Measurements from ENCODE around the gene NUP93. TPM values are rescaled to one million over a fixed set of nuclear protein-coding genes. Genes with fewer than 3 reads are reported as not detected.
A peak's percentile ranks its signal among the peaks of the same experiment; 100 is the strongest.

NUP93 gene
- total and polyA plus RNA-seq, 2 donors from 2014 or later: 34.8 to 48.8 TPM

DNA sequence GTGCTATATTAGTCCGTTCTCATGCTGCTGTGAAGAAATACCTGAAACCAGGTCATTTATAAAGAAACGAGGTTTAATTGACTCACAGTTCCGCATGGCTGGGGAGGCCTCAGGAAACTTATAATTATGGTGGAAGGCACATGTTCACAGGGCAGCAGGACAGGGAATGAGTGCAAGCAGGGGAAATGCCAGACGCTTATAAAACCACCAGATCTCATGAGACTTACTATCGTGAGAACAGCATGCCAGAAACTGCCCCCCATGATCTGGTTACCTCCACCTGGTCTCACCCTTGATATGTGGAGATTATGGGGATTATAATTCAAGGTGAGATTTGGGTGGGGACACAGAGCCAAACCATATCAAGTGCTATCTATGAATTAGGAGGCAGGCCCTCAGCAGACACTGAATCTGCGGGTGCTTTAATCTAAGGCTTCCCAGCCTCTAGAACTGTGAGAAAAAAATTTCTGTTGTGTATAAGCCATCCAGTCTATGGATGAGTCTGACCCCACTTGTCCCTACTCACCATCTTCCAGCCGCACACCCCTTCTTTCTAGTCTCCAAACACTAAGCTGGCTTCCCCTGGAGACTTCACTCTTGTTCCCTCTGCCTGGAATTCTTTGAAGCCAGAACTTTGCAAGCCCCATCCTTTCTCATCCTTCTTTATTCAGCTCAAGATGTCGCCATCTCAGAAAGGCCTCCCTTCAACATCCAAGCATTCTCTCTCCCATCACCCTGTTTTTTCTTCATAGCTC lies 772 bp upstream of the NUP93 start:
- intact Hi-C loops (cut with DNase I): no loop called here
- H3K27me3 ChIP-seq (ENCODE audit: control insufficient read depth, insufficient read depth, low read length): no peaks in the 10 kb centered on the region
- H3K36me3 ChIP-seq (ENCODE audit: control insufficient read depth in 2 of 3, insufficient read depth in 3 of 3, low read length in 3 of 3): no peaks in the 10 kb centered on the region
- peak overlapping the region; percentile 16 to 80 for H3K27ac ChIP-seq (ENCODE audit: low read depth in 2 of 2, low read length in 2 of 2)
- FAIRE-seq (no peak), DNase-seq (peak in 1 of 5 donors; percentile 16)
- no peaks in the 10 kb centered on the region for H3K9me3 ChIP-seq (ENCODE audit: control insufficient read depth in 2 of 3, insufficient read depth in 1 of 3, low read length in 3 of 3)
- peak overlapping the region; percentile 33 to 93 (median 73) for H3K9ac ChIP-seq (ENCODE audit: low read length in 3 of 3)
- peaks cover 3 to 12% (median 6%) of the 10 kb centered on the region in 3 donors for H3K4me1 ChIP-seq (ENCODE audit: control insufficient read depth in 2 of 3, insufficient read depth in 2 of 3, low read depth in 1 of 3, low read length in 3 of 3)
- no peak for TF ChIP-seq CTCF (IDR thresholded peaks at IDR 0.05; ENCODE audit: borderline replicate concordance, extremely low read depth, insufficient read depth)
- peak overlapping the region; percentile 70 to 88 (median 75) for H3K4me3 ChIP-seq (ENCODE audit: low read length in 3 of 3)

DNA sequence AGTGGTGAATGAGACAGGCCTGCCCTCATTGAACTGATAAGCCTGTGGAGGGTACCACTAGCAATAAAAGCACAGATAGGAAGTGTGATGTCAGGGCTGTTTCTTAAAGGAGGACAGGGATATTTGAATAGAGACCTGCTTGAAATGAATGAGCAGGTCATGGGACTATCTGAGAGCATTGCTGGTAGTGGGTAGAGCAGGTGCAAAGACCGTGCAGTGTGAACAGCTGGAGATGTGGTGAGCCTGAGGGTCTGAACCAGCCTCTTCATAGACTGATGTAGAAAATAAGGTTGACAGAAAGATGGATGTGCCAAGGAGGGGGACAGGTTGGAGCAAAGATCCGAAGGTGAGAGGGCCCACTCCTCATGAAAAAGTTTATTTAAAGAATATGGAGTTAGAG lies 2.4 kb downstream of the NUP93 start:
- FAIRE-seq: no peak
- DNase-seq: no peak
- Histone ChIP-seq H3K9ac (ENCODE audit: low read length in 3 of 3) (no peak overlapping the region), H3K27ac (ENCODE audit: low read depth in 2 of 2, low read length in 2 of 2) (no peak overlapping the region), H3K9me3 (ENCODE audit: control insufficient read depth in 2 of 3, insufficient read depth in 1 of 3, low read length in 3 of 3) (no peaks in the 10 kb centered on the region), H3K36me3 (ENCODE audit: control insufficient read depth in 2 of 3, insufficient read depth in 3 of 3, low read length in 3 of 3) (no peaks in the 10 kb centered on the region), H3K27me3 (ENCODE audit: control insufficient read depth, insufficient read depth, low read length) (no peaks in the 10 kb centered on the region), H3K4me3 (ENCODE audit: low read length in 3 of 3) (no peak overlapping the region), H3K4me1 (ENCODE audit: control insufficient read depth in 2 of 3, insufficient read depth in 2 of 3, low read depth in 1 of 3, low read length in 3 of 3) (peaks cover 3 to 12% (median 6%) of the 10 kb centered on the region in 3 donors)
- intact Hi-C loops (cut with DNase I): no loop called here
- no peak for TF ChIP-seq CTCF (IDR thresholded peaks at IDR 0.05; ENCODE audit: borderline replicate concordance, extremely low read depth, insufficient read depth)

- DNase-seq: no peak
- H3K9ac ChIP-seq (ENCODE audit: low read length in 3 of 3): no peak overlapping the region
- H3K9me3 ChIP-seq (ENCODE audit: control insufficient read depth in 2 of 3, insufficient read depth in 1 of 3, low read length in 3 of 3): no peaks in the 10 kb centered on the region
- H3K27ac ChIP-seq (ENCODE audit: low read depth in 2 of 2, low read length in 2 of 2): no peak overlapping the region
- intact Hi-C loops (cut with DNase I): no loop called here
- peaks cover 3 to 10% (median 6%) of the 10 kb centered on the region in 3 donors for H3K4me1 ChIP-seq (ENCODE audit: control insufficient read depth in 2 of 3, insufficient read depth in 2 of 3, low read depth in 1 of 3, low read length in 3 of 3)
- H3K27me3 ChIP-seq (ENCODE audit: control insufficient read depth, insufficient read depth, low read length): no peaks in the 10 kb centered on the region
- no peak overlapping the region for H3K4me3 ChIP-seq (ENCODE audit: low read length in 3 of 3)
- H3K36me3 ChIP-seq (ENCODE audit: control insufficient read depth in 2 of 3, insufficient read depth in 3 of 3, low read length in 3 of 3): no peaks in the 10 kb centered on the region
- no peak for FAIRE-seq
- no peak for TF ChIP-seq CTCF (IDR thresholded peaks at IDR 0.05; ENCODE audit: borderline replicate concordance, extremely low read depth, insufficient read depth)
Observed at GRCh38 chr16:56732832-56733231, 2.9 kb downstream of the NUP93 start.
